ENCODE data around the gene NKTR.

DNA sequence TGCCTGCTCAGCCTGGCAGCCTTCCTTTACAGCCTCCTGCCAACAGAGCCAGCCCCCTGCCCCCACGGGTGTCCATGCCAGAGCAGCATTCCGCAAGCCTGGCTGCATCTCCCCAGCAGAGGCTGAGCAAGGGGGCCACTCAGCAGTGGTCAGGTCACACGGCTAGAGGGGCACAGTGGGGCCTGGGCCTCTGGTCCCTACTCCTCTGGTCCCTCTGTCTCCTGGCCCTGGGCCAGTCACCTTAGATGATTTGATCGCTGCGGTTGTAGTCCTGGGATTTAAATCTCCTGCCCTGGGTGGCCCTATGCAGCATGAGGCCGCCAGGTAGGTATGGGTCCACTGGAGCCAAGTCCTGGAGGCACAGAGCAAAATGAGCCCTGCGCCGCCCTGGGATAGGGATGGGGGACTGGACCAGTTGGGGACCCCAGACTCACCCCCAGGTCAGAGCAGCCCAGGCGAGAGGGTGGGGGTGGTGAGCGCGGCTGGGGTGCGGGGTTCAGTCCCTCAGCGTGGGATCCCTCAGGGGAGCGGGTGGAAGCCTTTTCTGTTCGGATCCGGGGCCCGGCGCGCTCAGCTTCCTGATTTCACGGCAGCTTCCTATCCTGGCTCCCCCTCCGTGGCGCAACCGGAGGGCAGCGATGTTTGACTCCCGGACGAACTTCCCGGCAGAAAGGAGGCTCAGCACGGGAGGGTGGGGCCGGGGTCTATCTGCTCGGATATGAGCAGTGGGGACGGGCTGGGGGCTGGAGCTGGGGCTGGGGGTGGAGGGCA is 53.3 kb downstream of the NKTR start, which contains the start of gene ZBTB47:
- no peak for TF ChIP-seq POLR2A (IDR thresholded peaks at IDR 0.05)
- TF ChIP-seq, protein P1, sequence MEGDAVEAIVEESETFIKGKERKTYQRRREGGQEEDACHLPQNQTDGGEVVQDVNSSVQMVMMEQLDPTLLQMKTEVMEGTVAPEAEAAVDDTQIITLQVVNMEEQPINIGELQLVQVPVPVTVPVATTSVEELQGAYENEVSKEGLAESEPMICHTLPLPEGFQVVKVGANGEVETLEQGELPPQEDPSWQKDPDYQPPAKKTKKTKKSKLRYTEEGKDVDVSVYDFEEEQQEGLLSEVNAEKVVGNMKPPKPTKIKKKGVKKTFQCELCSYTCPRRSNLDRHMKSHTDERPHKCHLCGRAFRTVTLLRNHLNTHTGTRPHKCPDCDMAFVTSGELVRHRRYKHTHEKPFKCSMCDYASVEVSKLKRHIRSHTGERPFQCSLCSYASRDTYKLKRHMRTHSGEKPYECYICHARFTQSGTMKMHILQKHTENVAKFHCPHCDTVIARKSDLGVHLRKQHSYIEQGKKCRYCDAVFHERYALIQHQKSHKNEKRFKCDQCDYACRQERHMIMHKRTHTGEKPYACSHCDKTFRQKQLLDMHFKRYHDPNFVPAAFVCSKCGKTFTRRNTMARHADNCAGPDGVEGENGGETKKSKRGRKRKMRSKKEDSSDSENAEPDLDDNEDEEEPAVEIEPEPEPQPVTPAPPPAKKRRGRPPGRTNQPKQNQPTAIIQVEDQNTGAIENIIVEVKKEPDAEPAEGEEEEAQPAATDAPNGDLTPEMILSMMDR (IDR thresholded peaks at IDR 0.05): no peak

All from testis (tissue), 2 donors.